Gastroesophageal sphincter (tissue), 3 donors: ENCODE data around the gene CSRNP3.

Experiments used
- EP300 ChIP-seq: sonication (generic); formaldehyde crosslinking; IDR thresholded peaks from one replicate; pipeline ENCODE4 v1.6.1; 2017; ENCODE audit warnings: antibody characterized with exemption, mild to moderate bottlenecking
- POLR2A ChIP-seq, 2 donors: fragments of 450-650 bp; IDR thresholded peaks; one replicate each; pipeline ENCODE4 v1.6.1; 2017; ENCODE audit warnings: antibody characterized with exemption in 2 of 2, mild to moderate bottlenecking in 2 of 2, moderate library complexity in 1 of 2
- TF ChIP-seq, protein P1 (sequence below), 4 experiments: fragments of 200-600 bp in 2 of 4; fragments of 450-650 bp in 2 of 4; sonication (generic) in 1 of 4; IDR thresholded peaks; one replicate each; pipeline ENCODE4 v1.5.1; 2017 to 2019; ENCODE audit warnings: antibody characterized with exemption in 4 of 4, mild to moderate bottlenecking in 2 of 4, moderate library complexity in 2 of 4

DNA sequence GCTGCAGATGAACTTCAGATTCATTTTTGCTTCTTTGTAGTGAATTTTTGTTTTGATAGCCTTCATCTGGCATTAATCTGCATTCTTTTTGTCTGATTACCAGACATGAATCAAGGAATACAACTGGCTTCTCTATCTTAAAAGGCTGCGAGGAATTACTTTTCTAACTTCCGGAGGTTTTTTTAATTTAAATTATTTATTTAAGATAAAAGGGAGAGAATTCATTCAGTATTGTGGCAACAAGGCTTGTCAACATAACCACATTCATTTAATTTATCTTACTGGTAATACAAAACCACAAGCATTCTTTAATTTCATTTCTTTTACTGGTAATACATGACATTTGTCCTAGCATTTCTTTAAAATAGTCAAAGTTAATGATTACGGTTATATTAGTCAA is 36.0 kb downstream of the CSRNP3 start:
- TF ChIP-seq, protein P1, sequence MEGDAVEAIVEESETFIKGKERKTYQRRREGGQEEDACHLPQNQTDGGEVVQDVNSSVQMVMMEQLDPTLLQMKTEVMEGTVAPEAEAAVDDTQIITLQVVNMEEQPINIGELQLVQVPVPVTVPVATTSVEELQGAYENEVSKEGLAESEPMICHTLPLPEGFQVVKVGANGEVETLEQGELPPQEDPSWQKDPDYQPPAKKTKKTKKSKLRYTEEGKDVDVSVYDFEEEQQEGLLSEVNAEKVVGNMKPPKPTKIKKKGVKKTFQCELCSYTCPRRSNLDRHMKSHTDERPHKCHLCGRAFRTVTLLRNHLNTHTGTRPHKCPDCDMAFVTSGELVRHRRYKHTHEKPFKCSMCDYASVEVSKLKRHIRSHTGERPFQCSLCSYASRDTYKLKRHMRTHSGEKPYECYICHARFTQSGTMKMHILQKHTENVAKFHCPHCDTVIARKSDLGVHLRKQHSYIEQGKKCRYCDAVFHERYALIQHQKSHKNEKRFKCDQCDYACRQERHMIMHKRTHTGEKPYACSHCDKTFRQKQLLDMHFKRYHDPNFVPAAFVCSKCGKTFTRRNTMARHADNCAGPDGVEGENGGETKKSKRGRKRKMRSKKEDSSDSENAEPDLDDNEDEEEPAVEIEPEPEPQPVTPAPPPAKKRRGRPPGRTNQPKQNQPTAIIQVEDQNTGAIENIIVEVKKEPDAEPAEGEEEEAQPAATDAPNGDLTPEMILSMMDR (IDR thresholded peaks at IDR 0.05) = no peak
- TF ChIP-seq POLR2A (IDR thresholded peaks at IDR 0.05) = no peak
- no peak for TF ChIP-seq EP300
